HCT116 (cell line): Measurements from ENCODE around the gene STON2. TPM values are rescaled to one million over a fixed set of nuclear protein-coding genes. Genes with fewer than 3 reads are reported as not detected.

Source experiments
- ATAC-seq: fragments of 200-7000 bp; cut with Tn5 transposase; 2 replicates; pipeline ENCODE4 v1.9.1; 2020; ENCODE audit warnings: mild to moderate bottlenecking, moderate library complexity
- BruUV-seq: library from RNA; stranded (reverse); fragments of 400-500 nt; replicated peaks from 2 replicates; lab custom pipeline; 2021; lab: Mats Ljungman, UMichigan
- CTCF ChIA-PET: fragments of 300-600 bp; sonication (Branson Sonifier 250); formaldehyde crosslinking; loops from one replicate; lab custom pipeline; 2021; ENCODE audit warnings: antibody characterized with exemption; lab: Charles Lee
- POLR2A ChIA-PET: fragments of 300-600, 350-600 bp; sonication (Branson Sonifier 250); formaldehyde crosslinking; loops from one replicate; lab custom pipeline; 2021; ENCODE audit warnings: antibody characterized with exemption; lab: Charles Lee
- RAD21 ChIA-PET, 2 experiments: fragments of 300-600 bp; sonication (Branson Sonifier 250); formaldehyde crosslinking; loops; one replicate each; lab custom pipeline; 2023; ENCODE audit warnings: low total read pairs in 2 of 2; ENCODE audit not compliant: uncharacterized antibody in 2 of 2, unreplicated experiment in 2 of 2, low non-redundant PET in 1 of 2; lab: Charles Lee
- DNase-seq: peaks from one replicate; pipeline ENCODE4 v3.0.0-alpha.2; 2010; ENCODE audit warnings: low read depth, low spot score
- H2AFZ ChIP-seq: fragments of 200-600 bp; shearing (Covaris generic), sonication (generic); 2 replicates; pipeline ENCODE4 v1.6.1; 2017; ENCODE audit warnings: low read depth, mixed run types, mixed read lengths, antibody characterized with exemption, low read length; ENCODE audit not compliant: poor library complexity, severe bottlenecking
- H3K27ac ChIP-seq: 2 replicates; pipeline ENCODE4 v1.5.1; 2012; ENCODE audit warnings: low read depth, low read length
- H3K27me3 ChIP-seq: fragments of 200-600 bp; sonication (generic); 2 replicates; pipeline ENCODE4 v1.6.1; 2016; ENCODE audit warnings: mixed run types, low read length, mixed read lengths; ENCODE audit not compliant: insufficient read depth
- H3K36me3 ChIP-seq, 2 experiments: fragments of 200-500 bp in 1 of 2; fragments of 200-600 bp in 1 of 2; sonication (Bioruptor generic) in 1 of 2; sonication (generic) in 1 of 2; 2 replicates each; pipeline versions ENCODE4 v1.5.1 to v1.6.1; 2014 to 2016; ENCODE audit warnings: low read length in 2 of 2, inconsistent platforms in 1 of 2, mixed read lengths in 1 of 2, mixed run types in 1 of 2; ENCODE audit not compliant: insufficient read depth in 2 of 2, control insufficient read depth in 1 of 2
- H3K4me1 ChIP-seq, 2 experiments: fragments of 200-600 bp in 1 of 2; sonication (generic) in 1 of 2; 2 replicates each; pipeline versions ENCODE4 v1.5.1 to v1.6.1; 2012 to 2017; ENCODE audit warnings: low read length in 2 of 2, inconsistent platforms in 1 of 2, mild to moderate bottlenecking in 1 of 2, mixed read lengths in 1 of 2, mixed run types in 1 of 2, moderate library complexity in 1 of 2; ENCODE audit not compliant: insufficient read depth in 2 of 2, control insufficient read depth in 1 of 2
- H3K4me2 ChIP-seq: fragments of 200-600 bp; sonication (generic); 2 replicates; pipeline ENCODE4 v1.6.1; 2017; ENCODE audit warnings: mixed run types, low read length, mixed read lengths
- H3K4me3 ChIP-seq, 2 experiments: fragments of 200-600 bp in 1 of 2; sonication (generic) in 1 of 2; replicated peaks in 1 of 2; 2 replicates each; pipeline ENCODE4 v1.5.1; 2011 to 2016; ENCODE audit warnings: low read length in 2 of 2, control low read depth in 1 of 2, low read depth in 1 of 2, mild to moderate bottlenecking in 1 of 2, mixed read lengths in 1 of 2, mixed run types in 1 of 2
- H3K79me2 ChIP-seq: fragments of 200-600 bp; sonication (generic); 2 replicates; pipeline ENCODE4 v1.6.1; 2017; ENCODE audit warnings: mild to moderate bottlenecking, mixed run types, low read length, moderate library complexity, mixed read lengths; ENCODE audit not compliant: insufficient read depth
- H3K9ac ChIP-seq: fragments of 200-600 bp; sonication (generic); 2 replicates; pipeline ENCODE4 v1.6.1; 2016; ENCODE audit warnings: low read length, mixed read lengths
- H3K9me2 ChIP-seq: fragments of 200-600 bp; sonication (generic), shearing (Covaris generic); 2 replicates; pipeline ENCODE4 v1.6.1; 2017; ENCODE audit warnings: mixed run types, mild to moderate bottlenecking, moderate library complexity; ENCODE audit not compliant: insufficient read depth
- H3K9me3 ChIP-seq, 2 experiments: fragments of 200-500 bp in 1 of 2; fragments of 200-600 bp in 1 of 2; sonication (Bioruptor generic) in 1 of 2; sonication (generic) in 1 of 2; 2 replicates each; pipeline ENCODE4 v1.6.1; 2014 to 2017; ENCODE audit warnings: low read length in 2 of 2, mixed read lengths in 2 of 2, inconsistent platforms in 1 of 2, low read depth in 1 of 2, mild to moderate bottlenecking in 1 of 2, mixed run types in 1 of 2, moderate library complexity in 1 of 2; ENCODE audit not compliant: control insufficient read depth in 1 of 2, insufficient read depth in 1 of 2
- H4K20me1 ChIP-seq: fragments of 200-600 bp; sonication (generic), shearing (Covaris generic); 2 replicates; pipeline ENCODE4 v1.6.1; 2017; ENCODE audit warnings: mixed run types, mild to moderate bottlenecking, moderate library complexity; ENCODE audit not compliant: insufficient read depth
- EZH2 ChIP-seq: fragments of 200-600 bp; sonication (generic); IDR thresholded peaks from 2 replicates; pipeline ENCODE4 v1.6.1; 2017; ENCODE audit warnings: antibody characterized with exemption, mixed run types
- EZH2phosphoT487 ChIP-seq: fragments of 200-600 bp; IDR thresholded peaks from 2 replicates; pipeline ENCODE4 v1.6.1; 2018; ENCODE audit warnings: antibody characterized with exemption, borderline replicate concordance
- POLR2AphosphoS5 ChIP-seq: IDR thresholded peaks from 2 replicates; pipeline ENCODE4 v1.6.1; 2011; ENCODE audit warnings: mild to moderate bottlenecking, low read depth, low read length, moderate library complexity
- SIN3A ChIP-seq: IDR thresholded peaks from 2 replicates; pipeline ENCODE4 v1.6.1; 2012; ENCODE audit warnings: low read depth
- SRF ChIP-seq: IDR thresholded peaks from 2 replicates; pipeline ENCODE4 v1.6.1; 2012; ENCODE audit warnings: low read depth
- ZBTB33 ChIP-seq: IDR thresholded peaks from 2 replicates; pipeline ENCODE4 v1.6.1; 2011; ENCODE audit warnings: mild to moderate bottlenecking, low read length, moderate library complexity; ENCODE audit not compliant: insufficient replicate concordance; ENCODE audit errors: extremely low read depth
- ZFX ChIP-seq: fragments of 450-650 bp; IDR thresholded peaks from 2 replicates; pipeline ENCODE4 v1.6.1; 2017
- intact Hi-C: fragments of 100-400 bp; cut with micrococcal nuclease; formaldehyde crosslinking; loops from 2 replicates; pipeline ENCODE4 v1.10.0; 2022
- total RNA-seq: library from RNA; stranded (reverse); gene quantifications from one replicate; pipeline ENCODE4 v1.2.1, GENCODE V29; 2021; ENCODE audit not compliant: unreplicated experiment

STON2 gene
- total RNA-seq, 1 experiment from 2014 or later = 4.1 TPM

GRCh38 chr14:81440041-81440440, 39.9 kb upstream of the STON2 start (continued):
- TF ChIP-seq ZBTB33 (no peak), SIN3A (no peak)

- no peak overlapping the region for H3K27ac ChIP-seq
- H2AFZ ChIP-seq = peak overlapping the region; percentile 90
- BruUV-seq = no TSS peak
- CTCF ChIA-PET = interaction anchor here (1.5 kb wide), 2 partner anchors 16 to 168 kb away, joined by 7 to 11 read pairs; no protein-coding TSS in a partner anchor
- RAD21 ChIA-PET = no interaction called here
- no peak overlapping the region for H3K9ac ChIP-seq
- POLR2A ChIA-PET = no interaction called here
- TF ChIP-seq SRF (no peak), EZH2 (no peak), ZBTB33 (no peak), ZFX (no peak), POLR2AphosphoS5 (no peak), EZH2phosphoT487 (no peak)
- TF ChIP-seq, all 23 proteins: peak for 0
- DNase-seq = no peak
- Histone ChIP-seq H3K9me2 (no peaks in the 10 kb centered on the region), H3K4me1 (peaks cover 9 to 16% of the 10 kb centered on the region in 2 experiments; a peak in 3 of 4 replicates), H3K4me3 (no peak overlapping the region), H4K20me1 (no peaks in the 10 kb centered on the region), H3K79me2 (no peaks in the 10 kb centered on the region), H3K4me2 (peak overlapping the region; percentile 97), H3K9me3 (no peaks in the 10 kb centered on the region), H3K27me3 (peaks cover 55% of the 10 kb centered on the region), H3K36me3 (no peaks in the 10 kb centered on the region)
- no peak for ATAC-seq
- intact Hi-C loops = no loop called here
These were observed 37.1 kb upstream of the STON2 start for GRCh38 chr14:81437244-81437643.
